ENCODE measurements around the gene PLD6. TPM values are rescaled to one million over a fixed set of nuclear protein-coding genes. Genes with fewer than 3 reads are reported as not detected.
"Not testable (repeated sequence)": the region's sequence is repeated elsewhere in the genome, so short reads cannot be mapped to it uniquely, and the experiment has no call there.

Gene PLD6
- total RNA-seq, 1 experiment from 2014 or later = 1.6 TPM

- no peak for DNase-seq (ENCODE audit: low spot score)
Observed at GRCh38 chr17:17200831-17201230, 5.3 kb downstream of the PLD6 start.

GRCh38 chr17:17200311-17200710, 5.8 kb downstream of the PLD6 start:
- DNase-seq (ENCODE audit: low spot score) = no peak

- DNase-seq (ENCODE audit: low spot score) = no peak
Observed at GRCh38 chr17:17198281-17198680, 7.9 kb downstream of the PLD6 start.

GRCh38 chr17:17196776-17197175, 9.4 kb downstream of the PLD6 start:
- DNase-seq (ENCODE audit: low spot score) = no peak

- not testable (repeated sequence) for DNase-seq (ENCODE audit: low spot score)
Observed at GRCh38 chr17:17195466-17195865, 10.7 kb downstream of the PLD6 start.

GRCh38 chr17:17191961-17192381, 14.2 kb downstream of the PLD6 start:
- DNase-seq (ENCODE audit: low spot score) = no peak

- no peak for DNase-seq (ENCODE audit: low spot score)
Observed at GRCh38 chr17:17191346-17191792, 14.8 kb downstream of the PLD6 start.

- DNase-seq (ENCODE audit: low spot score) = no peak
Observed at GRCh38 chr17:17190188-17190587, 15.9 kb downstream of the PLD6 start.

- no peak for DNase-seq (ENCODE audit: low spot score)
Observed at GRCh38 chr17:17189559-17189958, 16.6 kb downstream of the PLD6 start.

GRCh38 chr17:17188586-17188985, 17.5 kb downstream of the PLD6 start:
- no peak for DNase-seq (ENCODE audit: low spot score)

GRCh38 chr17:17186551-17187505, 19.3 kb downstream of the PLD6 start:
- no peak for DNase-seq (ENCODE audit: low spot score)

- DNase-seq (ENCODE audit: low spot score) = no peak
Observed at GRCh38 chr17:17186051-17186450, 20.1 kb downstream of the PLD6 start.

- DNase-seq (ENCODE audit: low spot score) = not testable (repeated sequence)
Observed at GRCh38 chr17:17184985-17185757, 21.0 kb downstream of the PLD6 start.

- no peak for DNase-seq (ENCODE audit: low spot score)
Observed at GRCh38 chr17:17183744-17184143, 22.4 kb downstream of the PLD6 start.

GRCh38 chr17:17182598-17183136, 23.5 kb downstream of the PLD6 start:
- DNase-seq (ENCODE audit: low spot score) = no peak

- DNase-seq (ENCODE audit: low spot score) = no peak
Observed at GRCh38 chr17:17181666-17182597, 24.2 kb downstream of the PLD6 start.

GRCh38 chr17:17180741-17181525, 25.2 kb downstream of the PLD6 start:
- DNase-seq (ENCODE audit: low spot score) = no peak

- DNase-seq (ENCODE audit: low spot score) = no peak
Observed at GRCh38 chr17:17180141-17180603, 26.0 kb downstream of the PLD6 start.

GRCh38 chr17:17179371-17179827, 26.7 kb downstream of the PLD6 start:
- DNase-seq (ENCODE audit: low spot score) = no peak

GRCh38 chr17:17177176-17177575, 29.0 kb downstream of the PLD6 start:
- DNase-seq (ENCODE audit: low spot score) = no peak

All from H4 (cell line).